Inferior parietal cortex (tissue), 1 donor: ENCODE measurements around the gene SERP2.

Experiments
- DNase-seq: peaks from one replicate; pipeline ENCODE4 v3.0.0-alpha.2; 2016; ENCODE audit errors: extremely low spot score

Gene SERP2

DNA sequence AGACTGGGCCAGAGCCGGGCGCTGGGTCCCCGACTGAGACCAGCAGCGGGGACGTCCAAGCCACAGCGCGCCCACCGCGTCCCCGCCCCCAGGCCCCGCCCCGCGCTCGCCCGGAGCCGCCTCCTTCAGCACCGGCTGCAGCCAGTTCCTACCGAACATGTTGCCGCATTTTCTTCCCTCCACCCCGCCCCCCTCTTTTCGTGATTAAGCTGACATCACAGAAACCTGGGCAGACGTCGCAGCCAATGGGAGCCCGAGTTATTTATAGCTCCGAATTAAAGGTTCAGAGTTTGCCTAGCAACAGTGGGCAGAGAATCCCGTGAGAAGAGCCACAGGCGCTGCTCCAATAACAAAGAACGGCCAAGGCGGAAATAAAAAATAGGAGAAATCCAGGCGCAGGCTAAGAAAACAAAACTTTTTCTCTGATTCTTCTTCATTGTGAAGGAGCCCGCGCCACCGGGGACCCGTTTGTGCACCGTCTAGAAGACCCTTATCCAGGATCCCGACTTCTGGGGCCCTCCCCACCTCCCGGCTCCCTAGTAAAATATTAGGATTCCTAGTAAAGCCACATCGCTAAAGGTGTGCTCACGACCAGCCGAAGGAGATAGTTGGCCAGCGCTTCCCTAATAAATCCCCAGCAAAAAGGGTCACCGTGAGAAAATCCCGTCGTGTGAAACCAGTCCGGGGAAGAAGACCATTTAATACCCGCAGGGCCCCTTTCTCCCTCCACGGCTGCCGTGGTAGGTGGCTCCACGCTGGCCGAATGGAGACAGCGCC is 61.7 kb downstream of the SERP2 start:
- peak; percentile 94 for DNase-seq

DNA sequence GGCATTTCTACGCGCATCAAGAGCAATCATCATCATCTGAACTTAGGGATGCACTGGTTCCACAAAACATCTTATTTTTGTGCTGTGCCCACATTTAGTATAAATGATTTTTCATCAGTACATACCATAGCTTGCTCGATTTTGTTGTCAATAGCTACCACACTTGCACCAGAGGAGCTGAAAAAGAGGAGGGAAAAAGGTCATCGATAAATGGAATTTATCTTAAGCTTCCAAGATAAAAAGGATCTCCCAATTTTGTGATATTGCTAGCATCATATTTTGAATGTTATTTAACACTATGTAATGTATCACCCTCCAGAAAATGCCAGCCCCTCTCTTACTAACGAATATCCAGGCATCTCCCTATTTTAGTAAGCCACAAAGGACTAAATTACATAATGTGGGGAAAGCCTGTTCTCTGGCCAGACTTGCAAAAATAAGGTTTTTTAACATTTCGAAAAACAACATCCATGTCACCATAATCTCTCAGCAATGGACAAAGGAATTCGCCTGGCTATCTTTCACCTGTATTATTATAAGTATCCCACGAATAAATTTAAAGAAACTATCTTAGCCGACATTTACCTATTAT is 62.4 kb downstream of the SERP2 start:
- DNase-seq, result no peak

DNA sequence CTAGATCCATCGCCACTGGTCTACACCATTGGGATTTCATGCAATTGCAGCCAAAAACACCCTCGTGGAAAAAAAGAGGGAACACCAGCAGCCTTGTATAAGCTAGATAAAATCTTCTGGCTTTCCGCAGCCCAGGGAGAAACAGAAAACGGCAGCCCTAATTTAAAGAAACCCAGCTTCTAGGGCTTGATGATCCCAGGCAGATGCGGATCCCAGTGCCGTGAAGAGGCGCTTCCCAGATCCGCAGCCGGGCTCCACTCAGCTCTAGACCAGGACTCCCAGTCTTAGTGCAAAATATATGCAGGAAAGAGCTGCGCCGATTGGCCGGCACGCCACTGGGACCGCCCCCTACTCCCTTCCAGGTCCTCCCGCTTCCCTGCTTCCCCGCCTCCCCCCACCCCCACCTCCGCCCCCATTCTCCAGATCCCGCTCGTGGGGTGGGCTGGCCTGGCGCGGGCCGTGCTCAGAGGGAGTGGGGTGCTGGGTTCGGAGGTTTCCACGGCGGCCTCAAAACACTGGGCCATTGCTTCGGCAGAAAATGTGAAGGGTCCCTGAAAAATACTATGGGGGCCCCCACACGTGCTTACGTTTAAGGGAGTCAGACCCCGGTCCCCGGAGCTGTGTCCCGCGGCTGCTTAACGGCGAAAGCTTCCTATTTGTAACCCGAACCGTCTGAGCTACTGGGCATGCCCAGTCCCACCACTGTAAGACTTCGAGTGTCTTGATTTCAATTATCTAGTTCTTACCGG is 63.1 kb downstream of the SERP2 start:
- DNase-seq, result peak; percentile 92

DNA sequence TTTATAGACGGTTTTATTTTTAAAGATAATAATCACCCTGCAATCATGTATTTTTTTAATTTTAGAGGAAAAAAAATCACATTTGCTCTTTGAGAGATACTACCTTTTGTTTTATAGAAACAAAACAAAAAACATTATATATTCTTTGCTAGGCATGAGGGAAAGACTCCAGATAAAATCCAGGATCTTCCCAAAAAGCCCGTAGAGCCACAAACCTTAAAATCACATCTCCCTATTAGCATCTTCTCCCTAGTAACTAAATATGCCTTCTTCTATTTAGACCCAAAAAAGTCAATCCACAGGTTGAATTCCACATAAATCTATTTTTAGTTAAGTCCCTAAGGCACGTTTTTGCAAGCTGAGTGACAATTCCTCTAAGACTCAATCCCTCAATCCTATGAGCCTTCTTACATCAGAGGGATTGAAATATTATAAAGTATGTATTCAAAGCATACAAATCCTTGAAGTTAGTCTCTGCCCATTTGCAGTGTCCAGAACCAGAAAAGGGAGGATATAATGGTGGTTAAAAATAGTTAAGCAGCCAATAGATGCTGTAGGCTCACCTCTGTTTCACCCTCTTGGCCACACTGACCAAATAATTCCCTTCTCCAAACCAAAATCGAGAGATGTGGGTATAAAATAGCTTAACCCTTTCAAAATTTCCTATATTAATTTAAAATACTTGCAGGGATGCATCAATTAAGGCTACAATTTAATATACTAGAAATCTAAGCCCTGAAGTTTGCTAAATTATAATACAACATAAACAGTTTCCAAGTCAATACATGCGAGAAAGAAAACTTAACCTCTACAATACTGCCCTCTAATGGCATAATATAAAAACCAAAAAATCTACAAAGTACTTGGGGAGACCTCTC is 64.0 kb downstream of the SERP2 start:
- peak; percentile 87 for DNase-seq

DNA sequence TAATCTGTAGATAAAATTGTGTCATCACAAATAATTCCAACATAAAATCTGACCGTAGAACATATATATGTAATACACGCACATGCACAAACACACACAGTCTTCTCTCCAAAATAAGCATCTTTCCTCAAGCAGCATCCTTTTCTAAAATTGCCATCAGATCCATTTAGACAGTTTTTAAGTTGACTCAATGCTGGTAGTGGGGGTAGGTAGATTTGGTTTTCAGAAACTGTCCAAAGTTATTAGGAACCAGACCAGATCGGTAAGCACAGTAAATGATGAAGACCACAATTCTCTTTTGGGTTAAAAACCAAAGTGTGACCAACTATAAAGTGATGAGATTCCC is 64.6 kb downstream of the SERP2 start:
- DNase-seq, result no peak

GRCh38 chr13:44439452-44440024 is 65.9 kb downstream of the SERP2 start:
- no peak for DNase-seq

GRCh38 chr13:44440046-44440608 is 66.5 kb downstream of the SERP2 start:
- DNase-seq, result no peak
